Prostate gland (tissue), 2 donors: Measurements from ENCODE around the gene BTBD1. TPM values are rescaled to one million over a fixed set of nuclear protein-coding genes. Genes with fewer than 3 reads are reported as not detected.
"Not testable (repeated sequence)": the region's sequence is repeated elsewhere in the genome, so short reads cannot be mapped to it uniquely, and the experiment has no call there.

ENCODE experiments used
- DNase-seq: peaks from one replicate; pipeline ENCODE4 v3.0.0-alpha.2; 2019; ENCODE audit warnings: low spot score
- H3K27ac ChIP-seq, 2 donors: fragments of 200-600 bp; sonication (generic); 2 replicates each; pipeline ENCODE4 v1.5.1; 2017 to 2019
- H3K27me3 ChIP-seq: fragments of 200-600 bp; sonication (generic); replicated peaks from 2 replicates; pipeline ENCODE4 v1.5.1; 2019; ENCODE audit not compliant: insufficient read depth
- H3K36me3 ChIP-seq, 2 donors: fragments of 200-600 bp; sonication (generic); 1 replicate in 1 of 2; 2 replicates in 1 of 2; pipeline versions ENCODE4 v1.5.1 to v1.8.1; 2017 to 2019
- H3K4me1 ChIP-seq: fragments of 200-600 bp; sonication (generic); replicated peaks from 2 replicates; pipeline ENCODE4 v1.5.1; 2019
- H3K4me3 ChIP-seq, 2 donors: fragments of 200-600 bp; sonication (generic); 2 replicates each; pipeline ENCODE4 v1.5.1; 2017 to 2019
- H3K9me3 ChIP-seq: fragments of 200-600 bp; sonication (generic); 2 replicates; pipeline ENCODE4 v1.5.1; 2017
- POLR2A ChIP-seq: fragments of 450-650 bp; IDR thresholded peaks from one replicate; pipeline ENCODE4 v1.6.1; 2016; ENCODE audit warnings: antibody characterized with exemption, mild to moderate bottlenecking
- POLR2AphosphoS5 ChIP-seq: sonication (generic); formaldehyde crosslinking; IDR thresholded peaks from one replicate; pipeline ENCODE4 v1.6.1; 2017; ENCODE audit warnings: antibody characterized with exemption
- WGBS: methylation state at CpG from one replicate; pipeline ENCODE4 v1.1.5; 2018; 5-methylcytosine and 5-hydroxymethylcytosine counted together
- intact Hi-C: fragments of 100-400 bp; cut with DNase I; formaldehyde crosslinking; loops from one replicate; pipeline ENCODE4 v1.14.2; 2022
- total RNA-seq, 2 donors: library from RNA; depleted of rRNA; stranded (reverse); fragments of >200 nt; gene quantifications; one replicate each; pipeline ENCODE4 v1.1.0, GENCODE V29; 2016
- TF ChIP-seq, protein P1 (sequence below), 4 experiments: fragments of 200-600 bp in 2 of 4; fragments of 450-650 bp in 2 of 4; sonication (generic) in 2 of 4; IDR thresholded peaks; 1 replicate in 3 of 4; 2 replicates in 1 of 4; pipeline ENCODE4 v1.5.1; 2016 to 2019; ENCODE audit warnings: antibody characterized with exemption in 4 of 4, mild to moderate bottlenecking in 2 of 4, moderate library complexity in 2 of 4

Gene BTBD1
- total RNA-seq, 2 donors from 2014 or later, result 56.6 to 71.3 TPM

DNA sequence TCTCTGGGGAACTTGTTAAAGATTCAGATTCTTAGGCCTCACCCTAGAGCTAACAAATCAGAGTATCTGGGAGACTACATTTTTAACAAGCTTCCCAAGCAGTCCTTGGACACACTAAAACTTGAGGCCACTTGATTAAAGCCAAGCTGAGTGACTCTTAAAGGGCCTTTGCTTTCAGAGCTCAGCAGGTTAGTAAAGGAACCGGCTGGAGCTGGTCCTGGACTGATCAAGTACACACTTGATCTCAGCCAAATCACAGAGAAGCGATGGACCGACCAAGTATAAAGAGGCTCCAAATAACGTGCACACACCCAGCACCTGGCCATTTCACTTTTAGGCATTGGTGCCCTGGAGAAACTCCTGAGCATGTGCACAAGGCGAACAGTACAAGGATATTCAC lies 27.5 kb upstream of the BTBD1 start:
- intact Hi-C loops, result no loop called here
- H3K4me1 ChIP-seq, result no peaks in the 10 kb centered on the region
- TF ChIP-seq, protein P1, sequence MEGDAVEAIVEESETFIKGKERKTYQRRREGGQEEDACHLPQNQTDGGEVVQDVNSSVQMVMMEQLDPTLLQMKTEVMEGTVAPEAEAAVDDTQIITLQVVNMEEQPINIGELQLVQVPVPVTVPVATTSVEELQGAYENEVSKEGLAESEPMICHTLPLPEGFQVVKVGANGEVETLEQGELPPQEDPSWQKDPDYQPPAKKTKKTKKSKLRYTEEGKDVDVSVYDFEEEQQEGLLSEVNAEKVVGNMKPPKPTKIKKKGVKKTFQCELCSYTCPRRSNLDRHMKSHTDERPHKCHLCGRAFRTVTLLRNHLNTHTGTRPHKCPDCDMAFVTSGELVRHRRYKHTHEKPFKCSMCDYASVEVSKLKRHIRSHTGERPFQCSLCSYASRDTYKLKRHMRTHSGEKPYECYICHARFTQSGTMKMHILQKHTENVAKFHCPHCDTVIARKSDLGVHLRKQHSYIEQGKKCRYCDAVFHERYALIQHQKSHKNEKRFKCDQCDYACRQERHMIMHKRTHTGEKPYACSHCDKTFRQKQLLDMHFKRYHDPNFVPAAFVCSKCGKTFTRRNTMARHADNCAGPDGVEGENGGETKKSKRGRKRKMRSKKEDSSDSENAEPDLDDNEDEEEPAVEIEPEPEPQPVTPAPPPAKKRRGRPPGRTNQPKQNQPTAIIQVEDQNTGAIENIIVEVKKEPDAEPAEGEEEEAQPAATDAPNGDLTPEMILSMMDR (IDR thresholded peaks at IDR 0.05), result no peak
- TF ChIP-seq POLR2A (no peak), POLR2AphosphoS5 (no peak)
- DNase-seq, result no peak
- no peaks in the 10 kb centered on the region for H3K27me3 ChIP-seq
- no peaks in the 10 kb centered on the region for H3K9me3 ChIP-seq
- H3K4me3 ChIP-seq, result no peak overlapping the region
- no peak overlapping the region for H3K27ac ChIP-seq
- no peaks in the 10 kb centered on the region for H3K36me3 ChIP-seq
- 55% methylated on average over 5 of the region's 5 CpGs for WGBS

DNA sequence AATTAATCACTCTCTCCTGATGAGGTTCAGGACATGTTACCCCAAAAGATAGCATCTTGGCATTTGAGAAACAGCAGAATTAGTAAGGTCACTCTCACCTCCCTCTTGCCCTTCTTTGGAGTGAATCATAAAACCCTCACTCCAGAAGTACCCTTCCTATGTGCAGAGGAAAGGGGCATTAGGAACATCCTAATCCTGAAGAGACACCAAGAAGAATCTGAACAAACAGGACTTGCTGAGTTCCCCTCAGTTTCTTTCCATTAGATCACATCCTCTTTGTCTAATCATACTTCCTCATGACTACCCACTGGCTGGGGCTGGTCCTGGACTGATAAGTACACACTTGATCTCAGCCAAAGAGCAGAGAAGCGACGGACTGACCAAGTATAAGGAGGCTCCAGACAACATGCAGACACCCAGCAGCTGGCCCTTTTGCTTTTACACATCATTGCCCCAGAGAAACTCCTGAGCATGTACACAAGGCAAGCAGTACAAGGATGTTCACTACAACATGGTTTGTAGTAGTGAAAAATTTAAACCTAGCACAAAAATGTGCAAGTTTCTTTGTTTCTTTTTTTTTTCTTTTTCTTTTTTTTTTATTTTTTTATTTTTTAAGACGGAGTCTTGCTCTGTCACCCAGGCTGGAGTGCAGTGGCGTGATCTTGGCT lies 25.4 kb upstream of the BTBD1 start:
- DNase-seq, result no peak
- Histone ChIP-seq H3K27me3 (no peaks in the 10 kb centered on the region), H3K27ac (no peak overlapping the region), H3K36me3 (no peaks in the 10 kb centered on the region), H3K9me3 (no peaks in the 10 kb centered on the region), H3K4me1 (no peaks in the 10 kb centered on the region), H3K4me3 (no peak overlapping the region)
- 62% methylated on average over 4 of the region's 4 CpGs for WGBS
- TF ChIP-seq, protein P1 (IDR thresholded peaks at IDR 0.05), result no peak
- peak; percentile 15 for TF ChIP-seq POLR2AphosphoS5
- intact Hi-C loops, result no loop called here

DNA sequence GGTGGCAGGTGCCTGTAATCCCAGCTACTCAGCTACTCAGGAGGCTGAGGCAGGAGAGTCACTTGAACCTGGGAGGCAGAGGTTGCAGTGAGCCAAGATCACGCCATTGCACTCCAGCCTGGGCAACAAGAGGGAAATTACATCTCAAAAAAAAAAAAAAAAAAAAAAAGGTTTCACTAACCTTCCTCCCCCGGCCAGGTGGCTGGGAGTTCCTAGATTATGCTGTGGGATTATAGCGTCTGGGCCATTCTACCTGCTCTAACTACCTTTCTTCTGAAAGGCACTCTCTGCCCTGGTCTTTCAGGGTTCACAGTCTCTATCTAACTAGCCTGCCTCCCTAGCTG lies 24.9 kb upstream of the BTBD1 start:
- H3K36me3 ChIP-seq, intact Hi-C loops, H3K4me3 ChIP-seq, H3K27me3 ChIP-seq, H3K27ac ChIP-seq, H3K4me1 ChIP-seq, H3K9me3 ChIP-seq, DNase-seq: not testable (repeated sequence)
- WGBS, result 86% methylated on average over 3 of the region's 3 CpGs

DNA sequence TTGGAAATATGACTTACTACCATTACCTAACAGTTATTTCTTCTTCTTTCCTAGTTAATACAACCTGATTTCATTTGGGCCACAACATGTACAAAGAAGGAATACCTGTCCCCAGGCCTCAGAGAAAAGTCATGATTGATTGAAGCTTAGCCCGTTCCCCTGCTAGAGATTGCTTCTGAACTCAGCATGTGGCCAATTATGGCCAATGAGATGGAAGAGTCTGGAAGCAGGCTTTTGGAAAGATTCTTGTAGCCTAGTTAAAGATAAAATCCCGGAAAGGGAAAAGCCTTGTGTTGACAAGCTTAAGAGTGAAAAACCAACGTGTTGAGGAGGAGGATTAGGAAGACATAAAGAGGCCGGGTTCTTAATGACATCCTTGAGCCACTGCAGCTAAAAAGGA lies 23.4 kb upstream of the BTBD1 start:
- TF ChIP-seq POLR2A (no peak), POLR2AphosphoS5 (no peak)
- TF ChIP-seq, protein P1 (IDR thresholded peaks at IDR 0.05), result no peak
- no peaks in the 10 kb centered on the region for H3K9me3 ChIP-seq
- no peaks in the 10 kb centered on the region for H3K27me3 ChIP-seq
- no peaks in the 10 kb centered on the region for H3K36me3 ChIP-seq
- no peak overlapping the region for H3K27ac ChIP-seq
- WGBS, result 69% methylated on average over 4 of the region's 4 CpGs
- H3K4me3 ChIP-seq, result no peak overlapping the region
- DNase-seq, result no peak
- H3K4me1 ChIP-seq, result no peaks in the 10 kb centered on the region
- intact Hi-C loops, result no loop called here

DNA sequence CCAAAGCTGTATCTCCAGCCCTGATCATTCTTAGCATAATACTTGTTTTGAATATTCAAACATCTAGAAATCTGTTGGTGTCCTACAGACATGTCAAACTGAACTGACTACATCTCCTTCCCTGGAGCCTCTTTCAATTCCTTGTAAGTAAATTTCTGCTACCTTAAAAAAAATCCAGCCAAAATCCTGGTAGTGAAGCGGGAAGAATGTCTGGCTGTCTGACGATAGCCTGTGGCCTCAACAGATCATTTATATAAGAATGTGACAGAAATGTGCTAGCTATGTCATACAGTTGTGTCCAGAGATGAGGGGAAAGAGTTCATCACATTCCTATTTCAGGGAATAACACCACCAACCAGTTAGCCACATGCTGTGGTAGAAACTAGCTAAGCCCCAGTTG lies 21.8 kb upstream of the BTBD1 start:
- Histone ChIP-seq H3K9me3 (no peaks in the 10 kb centered on the region), H3K27ac (no peak overlapping the region), H3K4me1 (no peaks in the 10 kb centered on the region), H3K27me3 (no peaks in the 10 kb centered on the region), H3K4me3 (no peak overlapping the region), H3K36me3 (no peaks in the 10 kb centered on the region)
- TF ChIP-seq, protein P1 (IDR thresholded peaks at IDR 0.05), result no peak
- TF ChIP-seq POLR2A (no peak), POLR2AphosphoS5 (no peak)
- intact Hi-C loops, result no loop called here
- DNase-seq, result no peak
- WGBS, result 75% methylated on average over 2 of the region's 2 CpGs
